Esophagus squamous epithelium (tissue), 5 donors: ENCODE measurements around the gene YKT6. TPM values are rescaled to one million over a fixed set of nuclear protein-coding genes. Genes with fewer than 3 reads are reported as not detected.
"Not testable (repeated sequence)": the region's sequence is repeated elsewhere in the genome, so short reads cannot be mapped to it uniquely, and the experiment has no call there.

Source experiments
- DNase-seq: peaks from one replicate; lab custom pipeline; 2025; lab: John Stamatoyannopoulos, UW
- H3K27ac ChIP-seq, 4 donors: fragments of 200-600 bp; sonication (generic); one replicate each; pipeline ENCODE4 v1.5.1; 2016 to 2019; ENCODE audit warnings: mild to moderate bottlenecking in 1 of 4
- H3K27me3 ChIP-seq, 4 donors: fragments of 200-600 bp; sonication (generic); 1 replicate in 3 of 4; 2 replicates in 1 of 4; pipeline versions ENCODE4 v1.5.1 to v1.6.0; 2017 to 2021; ENCODE audit warnings: antibody characterized with exemption in 1 of 4
- H3K36me3 ChIP-seq, 3 donors: fragments of 200-600 bp; sonication (generic); one replicate each; pipeline ENCODE4 v1.5.1; 2016 to 2019
- H3K4me1 ChIP-seq, 3 donors: fragments of 200-600 bp; sonication (generic); one replicate each; pipeline ENCODE4 v1.5.1; 2017 to 2019
- H3K4me3 ChIP-seq, 4 donors: fragments of 200-600 bp; sonication (generic); 1 replicate in 3 of 4; 2 replicates in 1 of 4; pipeline ENCODE4 v1.5.1; 2016 to 2019; ENCODE audit warnings: mild to moderate bottlenecking in 2 of 4, moderate library complexity in 1 of 4
- H3K9me3 ChIP-seq, 3 donors: fragments of 200-600 bp; sonication (generic); one replicate each; pipeline ENCODE4 v1.5.1; 2016 to 2019
- CTCF ChIP-seq, 6 experiments: fragments of 450-650 bp in 4 of 6; fragments of 200-600 bp in 2 of 6; sonication (generic) in 2 of 6; IDR thresholded peaks; one replicate each; pipeline ENCODE4 v1.5.1; 2016 to 2019; ENCODE audit warnings: antibody characterized with exemption in 6 of 6, mild to moderate bottlenecking in 4 of 6, moderate library complexity in 4 of 6
- POLR2A ChIP-seq, 4 donors: fragments of 450-650 bp; IDR thresholded peaks; one replicate each; pipeline ENCODE4 v1.6.1; 2017; ENCODE audit warnings: antibody characterized with exemption in 4 of 4, mild to moderate bottlenecking in 4 of 4, moderate library complexity in 3 of 4
- WGBS, 2 donors: methylation state at CpG; one replicate each; pipeline ENCODE4 v1.1.5; 2018; 5-methylcytosine and 5-hydroxymethylcytosine counted together
- intact Hi-C: fragments of 100-400 bp; cut with DNase I; formaldehyde crosslinking; loops from one replicate; pipeline ENCODE4 v1.15.0; 2022
- total RNA-seq, 4 donors: library from RNA; depleted of rRNA; stranded (reverse); fragments of >200 nt; gene quantifications; one replicate each; pipeline ENCODE4 v1.1.0, GENCODE V29; 2016
- donor health status: DM: yes; HTN: yes; CAD: no.

The YKT6 gene
- total RNA-seq, 4 donors from 2014 or later = 56.3 to 91.8 (median 65.1) TPM

GRCh38 chr7:44162179-44162578, 38.6 kb upstream of the YKT6 start:
- no peak for DNase-seq
- H3K27me3 ChIP-seq = no peaks in the 10 kb centered on the region
- H3K36me3 ChIP-seq = no peaks in the 10 kb centered on the region
- no peak overlapping the region for H3K27ac ChIP-seq
- intact Hi-C loops = no loop called here
- 80 to 86% methylated on average over 4 of the region's 4 CpGs for WGBS, 2 donors
- no peak overlapping the region for H3K4me3 ChIP-seq
- TF ChIP-seq POLR2A (IDR thresholded peaks at IDR 0.05) = no peak
- no peak for TF ChIP-seq CTCF (IDR thresholded peaks at IDR 0.05)
- H3K9me3 ChIP-seq = no peaks in the 10 kb centered on the region
- no peaks in the 10 kb centered on the region for H3K4me1 ChIP-seq

GRCh38 chr7:44162785-44163395, 37.9 kb upstream of the YKT6 start:
- no peak for DNase-seq

GRCh38 chr7:44163591-44163990, 37.2 kb upstream of the YKT6 start:
- no peaks in the 10 kb centered on the region for H3K27me3 ChIP-seq
- no peaks in the 10 kb centered on the region for H3K36me3 ChIP-seq
- no peak overlapping the region for H3K27ac ChIP-seq
- no peak overlapping the region for H3K4me3 ChIP-seq
- intact Hi-C loops = no loop called here
- no peak for TF ChIP-seq POLR2A (IDR thresholded peaks at IDR 0.05)
- no peak for TF ChIP-seq CTCF (IDR thresholded peaks at IDR 0.05)
- DNase-seq = no peak
- no peaks in the 10 kb centered on the region for H3K9me3 ChIP-seq
- WGBS, 2 donors = 11 to 46% methylated on average over 1 of the region's 1 CpG
- no peaks in the 10 kb centered on the region for H3K4me1 ChIP-seq

More at GRCh38 chr7:44162785-44163395, 37.9 kb upstream of the YKT6 start:
- H3K27me3 ChIP-seq = no peaks in the 10 kb centered on the region
- intact Hi-C loops = no loop called here
- no peak for TF ChIP-seq POLR2A (IDR thresholded peaks at IDR 0.05)
- TF ChIP-seq CTCF (IDR thresholded peaks at IDR 0.05) = no peak
- H3K4me1 ChIP-seq = no peaks in the 10 kb centered on the region
- no peak overlapping the region for H3K27ac ChIP-seq
- no peaks in the 10 kb centered on the region for H3K9me3 ChIP-seq
- WGBS, 2 donors = 90% methylated on average over 1 of the region's 1 CpG; no CpG with 5 or more reads in 1 of the 2 donors
- H3K36me3 ChIP-seq = no peaks in the 10 kb centered on the region
- no peak overlapping the region for H3K4me3 ChIP-seq

GRCh38 chr7:44167920-44168319, 32.9 kb upstream of the YKT6 start:
- Histone ChIP-seq H3K4me1 (no peaks in the 10 kb centered on the region), H3K9me3 (no peaks in the 10 kb centered on the region), H3K27me3 (no peaks in the 10 kb centered on the region), H3K36me3 (no peaks in the 10 kb centered on the region), H3K4me3 (no peak overlapping the region), H3K27ac (no peak overlapping the region)
- no peak for DNase-seq
- TF ChIP-seq POLR2A (IDR thresholded peaks at IDR 0.05) = no peak
- TF ChIP-seq CTCF (IDR thresholded peaks at IDR 0.05) = no peak
- intact Hi-C loops = no loop called here

- intact Hi-C loops, H3K4me1 ChIP-seq, H3K27ac ChIP-seq, H3K4me3 ChIP-seq, H3K9me3 ChIP-seq, DNase-seq, H3K36me3 ChIP-seq: not testable (repeated sequence)
- H3K27me3 ChIP-seq = peaks cover 0 to 14% (median 0%) of the 10 kb centered on the region in 4 donors
- WGBS, 2 donors = 91 to 93% methylated on average over 8 to 9 of the region's 9 CpGs
These were observed 28.9 kb upstream of the YKT6 start for GRCh38 chr7:44171901-44172300.

- intact Hi-C loops = no loop called here
- H3K9me3 ChIP-seq = no peaks in the 10 kb centered on the region
- peaks cover 0 to 16% (median 0%) of the 10 kb centered on the region in 4 donors for H3K27me3 ChIP-seq
- no peak for DNase-seq
- H3K27ac ChIP-seq = no peak overlapping the region
- TF ChIP-seq POLR2A (IDR thresholded peaks at IDR 0.05) = no peak
- no peaks in the 10 kb centered on the region for H3K36me3 ChIP-seq
- H3K4me3 ChIP-seq = no peak overlapping the region
- no peaks in the 10 kb centered on the region for H3K4me1 ChIP-seq
These were observed 28.4 kb upstream of the YKT6 start for GRCh38 chr7:44172352-44172751.
